ENCODE measurements around the gene INCENP.
A peak's percentile ranks its signal among the peaks of the same experiment; 100 is the strongest.

Gene INCENP

DNA sequence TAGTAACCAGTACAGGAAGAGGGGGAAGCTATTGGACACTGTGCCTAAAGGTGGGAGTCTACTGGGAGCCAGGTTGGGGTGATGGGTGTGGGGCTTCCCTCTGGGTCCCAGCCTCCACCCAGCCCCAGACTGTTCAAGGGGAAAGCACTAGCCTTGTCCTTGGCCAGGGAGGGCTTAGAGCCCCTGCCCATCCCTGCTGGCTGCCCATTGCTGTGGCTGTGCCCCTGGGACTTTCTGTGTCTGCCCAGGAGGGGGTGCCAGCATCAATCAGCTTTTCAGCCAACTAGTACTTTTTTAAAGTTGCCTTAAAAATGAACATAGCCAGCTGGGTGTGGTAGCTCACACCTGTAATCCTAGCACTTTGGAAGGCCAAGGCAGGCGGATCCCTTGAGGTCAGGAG is 19.9 kb downstream of the INCENP start:
- Histone ChIP-seq H3K4me3 (ENCODE audit: low read depth, low read length) (no peak overlapping the region), H3K4me1 (ENCODE audit: control insufficient read depth, insufficient read depth, low read length) (no peaks in the 10 kb centered on the region), H3K27ac (ENCODE audit: extremely low read depth, low read depth, low read length) (no peak overlapping the region), H3K36me3 (ENCODE audit: control insufficient read depth in 2 of 2, insufficient read depth in 1 of 2, low read length in 2 of 2) (peaks cover 0 to 100% of the 10 kb centered on the region in 2 experiments; a peak in 2 of 3 replicates), H3K9me3 (ENCODE audit: control insufficient read depth, insufficient read depth, low read depth, low read length) (no peaks in the 10 kb centered on the region)
- ChIA-PET POLR2A (interaction anchor here (0.7 kb wide), 1 partner anchor 236 kb away, joined by 4 read pairs; no protein-coding TSS in a partner anchor), CTCF (interaction anchor here (0.6 to 2.0 kb wide), 3 partner anchors 13 to 1312 kb away, joined by 3 to 5 read pairs (median 3); no protein-coding TSS in a partner anchor)
- TF ChIP-seq ZNF501 (tag by site-specific recombination; IDR thresholded peaks at IDR 0.05), result no peak
- TF ChIP-seq, protein P1, sequence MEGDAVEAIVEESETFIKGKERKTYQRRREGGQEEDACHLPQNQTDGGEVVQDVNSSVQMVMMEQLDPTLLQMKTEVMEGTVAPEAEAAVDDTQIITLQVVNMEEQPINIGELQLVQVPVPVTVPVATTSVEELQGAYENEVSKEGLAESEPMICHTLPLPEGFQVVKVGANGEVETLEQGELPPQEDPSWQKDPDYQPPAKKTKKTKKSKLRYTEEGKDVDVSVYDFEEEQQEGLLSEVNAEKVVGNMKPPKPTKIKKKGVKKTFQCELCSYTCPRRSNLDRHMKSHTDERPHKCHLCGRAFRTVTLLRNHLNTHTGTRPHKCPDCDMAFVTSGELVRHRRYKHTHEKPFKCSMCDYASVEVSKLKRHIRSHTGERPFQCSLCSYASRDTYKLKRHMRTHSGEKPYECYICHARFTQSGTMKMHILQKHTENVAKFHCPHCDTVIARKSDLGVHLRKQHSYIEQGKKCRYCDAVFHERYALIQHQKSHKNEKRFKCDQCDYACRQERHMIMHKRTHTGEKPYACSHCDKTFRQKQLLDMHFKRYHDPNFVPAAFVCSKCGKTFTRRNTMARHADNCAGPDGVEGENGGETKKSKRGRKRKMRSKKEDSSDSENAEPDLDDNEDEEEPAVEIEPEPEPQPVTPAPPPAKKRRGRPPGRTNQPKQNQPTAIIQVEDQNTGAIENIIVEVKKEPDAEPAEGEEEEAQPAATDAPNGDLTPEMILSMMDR (tag by site-specific recombination; IDR thresholded peaks at IDR 0.05), result 0 out of 2 replicates have a peak, but pooled peaks have one; percentile 7

DNA sequence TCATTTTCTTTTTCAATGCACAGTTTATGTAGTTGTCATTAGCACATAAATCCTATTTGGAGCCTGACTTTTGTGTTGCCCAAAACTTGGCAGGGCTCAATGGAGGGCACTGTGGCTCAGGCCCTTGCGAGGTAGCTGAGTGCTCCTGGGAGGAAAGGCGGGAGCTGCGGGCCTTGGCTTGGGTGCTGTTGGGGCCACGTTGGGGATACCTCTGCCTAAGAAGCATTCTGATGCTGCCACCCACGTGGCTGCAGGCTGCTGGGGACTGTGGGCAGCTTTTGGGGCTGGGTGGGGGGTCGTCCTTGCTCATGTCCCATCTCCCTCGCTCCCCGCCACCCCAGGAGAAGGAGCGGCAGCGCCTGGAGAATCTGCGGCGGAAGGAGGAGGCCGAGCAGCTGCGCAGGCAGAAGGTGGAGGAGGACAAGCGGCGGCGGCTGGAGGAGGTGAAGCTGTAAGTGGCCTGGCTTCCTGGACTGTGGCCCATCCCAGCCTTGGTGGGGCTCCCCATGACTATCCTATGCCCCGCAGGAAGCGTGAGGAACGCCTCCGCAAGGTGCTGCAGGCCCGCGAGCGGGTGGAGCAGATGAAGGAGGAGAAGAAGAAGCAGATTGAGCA is 20.9 kb downstream of the INCENP start:
- ChIA-PET POLR2A (no interaction called here), CTCF (interaction anchor here (0.7 to 2.0 kb wide), 3 partner anchors 10 to 14 kb away, joined by 3 to 5 read pairs (median 5); no protein-coding TSS in a partner anchor)
- no peaks in the 10 kb centered on the region for H3K4me1 ChIP-seq (ENCODE audit: control insufficient read depth, insufficient read depth, low read length)
- H3K36me3 ChIP-seq (ENCODE audit: control insufficient read depth in 2 of 2, insufficient read depth in 1 of 2, low read length in 2 of 2), result peaks cover 0 to 100% of the 10 kb centered on the region in 2 experiments; a peak in 2 of 3 replicates
- H3K27ac ChIP-seq (ENCODE audit: extremely low read depth, low read depth, low read length), result no peak overlapping the region
- H3K9me3 ChIP-seq (ENCODE audit: control insufficient read depth, insufficient read depth, low read depth, low read length), result no peaks in the 10 kb centered on the region
- TF ChIP-seq ZNF169 (tag by site-specific recombination; IDR thresholded peaks at IDR 0.05), result no peak
- TF ChIP-seq ZBTB7A (tag by site-specific recombination; IDR thresholded peaks at IDR 0.05; ENCODE audit: low read depth), result no peak
- no peak for TF ChIP-seq ZNF175 (tag by site-specific recombination; IDR thresholded peaks at IDR 0.05)
- TF ChIP-seq ZNF600 (tag by site-specific recombination; IDR thresholded peaks at IDR 0.05), result no peak
- TF ChIP-seq REPIN1 (tag by site-specific recombination; IDR thresholded peaks at IDR 0.05; ENCODE audit: low read depth), result no peak
- TF ChIP-seq ZNF571 (tag by site-specific recombination; IDR thresholded peaks at IDR 0.05), result no peak
- TF ChIP-seq, protein P2, sequence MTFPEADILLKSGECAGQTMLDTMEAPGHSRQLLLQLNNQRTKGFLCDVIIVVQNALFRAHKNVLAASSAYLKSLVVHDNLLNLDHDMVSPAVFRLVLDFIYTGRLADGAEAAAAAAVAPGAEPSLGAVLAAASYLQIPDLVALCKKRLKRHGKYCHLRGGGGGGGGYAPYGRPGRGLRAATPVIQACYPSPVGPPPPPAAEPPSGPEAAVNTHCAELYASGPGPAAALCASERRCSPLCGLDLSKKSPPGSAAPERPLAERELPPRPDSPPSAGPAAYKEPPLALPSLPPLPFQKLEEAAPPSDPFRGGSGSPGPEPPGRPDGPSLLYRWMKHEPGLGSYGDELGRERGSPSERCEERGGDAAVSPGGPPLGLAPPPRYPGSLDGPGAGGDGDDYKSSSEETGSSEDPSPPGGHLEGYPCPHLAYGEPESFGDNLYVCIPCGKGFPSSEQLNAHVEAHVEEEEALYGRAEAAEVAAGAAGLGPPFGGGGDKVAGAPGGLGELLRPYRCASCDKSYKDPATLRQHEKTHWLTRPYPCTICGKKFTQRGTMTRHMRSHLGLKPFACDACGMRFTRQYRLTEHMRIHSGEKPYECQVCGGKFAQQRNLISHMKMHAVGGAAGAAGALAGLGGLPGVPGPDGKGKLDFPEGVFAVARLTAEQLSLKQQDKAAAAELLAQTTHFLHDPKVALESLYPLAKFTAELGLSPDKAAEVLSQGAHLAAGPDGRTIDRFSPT (tag by site-specific recombination; IDR thresholded peaks at IDR 0.05), result no peak
- TF ChIP-seq SETDB1 (IDR thresholded peaks at IDR 0.05; ENCODE audit: insufficient read length, low read length), result no peak
- TF ChIP-seq GLI2 (tag by site-specific recombination; IDR thresholded peaks at IDR 0.05; ENCODE audit: borderline replicate concordance, low read depth), result no peak
- TF ChIP-seq ZNF501 (tag by site-specific recombination; IDR thresholded peaks at IDR 0.05), result no peak
- TF ChIP-seq ZNF341 (tag by site-specific recombination; IDR thresholded peaks at IDR 0.05; ENCODE audit: low read depth), result no peak
- no peak for TF ChIP-seq ZNF701 (tag by site-specific recombination; IDR thresholded peaks at IDR 0.05)
- no peak for TF ChIP-seq KLF16 (tag by site-specific recombination; IDR thresholded peaks at IDR 0.05)
- TF ChIP-seq ZNF157 (tag by site-specific recombination; IDR thresholded peaks at IDR 0.05), result no peak
- TF ChIP-seq, protein P3, sequence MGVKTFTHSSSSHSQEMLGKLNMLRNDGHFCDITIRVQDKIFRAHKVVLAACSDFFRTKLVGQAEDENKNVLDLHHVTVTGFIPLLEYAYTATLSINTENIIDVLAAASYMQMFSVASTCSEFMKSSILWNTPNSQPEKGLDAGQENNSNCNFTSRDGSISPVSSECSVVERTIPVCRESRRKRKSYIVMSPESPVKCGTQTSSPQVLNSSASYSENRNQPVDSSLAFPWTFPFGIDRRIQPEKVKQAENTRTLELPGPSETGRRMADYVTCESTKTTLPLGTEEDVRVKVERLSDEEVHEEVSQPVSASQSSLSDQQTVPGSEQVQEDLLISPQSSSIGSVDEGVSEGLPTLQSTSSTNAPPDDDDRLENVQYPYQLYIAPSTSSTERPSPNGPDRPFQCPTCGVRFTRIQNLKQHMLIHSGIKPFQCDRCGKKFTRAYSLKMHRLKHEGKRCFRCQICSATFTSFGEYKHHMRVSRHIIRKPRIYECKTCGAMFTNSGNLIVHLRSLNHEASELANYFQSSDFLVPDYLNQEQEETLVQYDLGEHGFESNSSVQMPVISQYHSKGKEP (tag by site-specific recombination; IDR thresholded peaks at IDR 0.05), result no peak
- TF ChIP-seq, protein P4, sequence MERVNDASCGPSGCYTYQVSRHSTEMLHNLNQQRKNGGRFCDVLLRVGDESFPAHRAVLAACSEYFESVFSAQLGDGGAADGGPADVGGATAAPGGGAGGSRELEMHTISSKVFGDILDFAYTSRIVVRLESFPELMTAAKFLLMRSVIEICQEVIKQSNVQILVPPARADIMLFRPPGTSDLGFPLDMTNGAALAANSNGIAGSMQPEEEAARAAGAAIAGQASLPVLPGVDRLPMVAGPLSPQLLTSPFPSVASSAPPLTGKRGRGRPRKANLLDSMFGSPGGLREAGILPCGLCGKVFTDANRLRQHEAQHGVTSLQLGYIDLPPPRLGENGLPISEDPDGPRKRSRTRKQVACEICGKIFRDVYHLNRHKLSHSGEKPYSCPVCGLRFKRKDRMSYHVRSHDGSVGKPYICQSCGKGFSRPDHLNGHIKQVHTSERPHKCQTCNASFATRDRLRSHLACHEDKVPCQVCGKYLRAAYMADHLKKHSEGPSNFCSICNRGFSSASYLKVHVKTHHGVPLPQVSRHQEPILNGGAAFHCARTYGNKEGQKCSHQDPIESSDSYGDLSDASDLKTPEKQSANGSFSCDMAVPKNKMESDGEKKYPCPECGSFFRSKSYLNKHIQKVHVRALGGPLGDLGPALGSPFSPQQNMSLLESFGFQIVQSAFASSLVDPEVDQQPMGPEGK (tag by site-specific recombination; IDR thresholded peaks at IDR 0.05), result no peak
- TF ChIP-seq, protein P5, sequence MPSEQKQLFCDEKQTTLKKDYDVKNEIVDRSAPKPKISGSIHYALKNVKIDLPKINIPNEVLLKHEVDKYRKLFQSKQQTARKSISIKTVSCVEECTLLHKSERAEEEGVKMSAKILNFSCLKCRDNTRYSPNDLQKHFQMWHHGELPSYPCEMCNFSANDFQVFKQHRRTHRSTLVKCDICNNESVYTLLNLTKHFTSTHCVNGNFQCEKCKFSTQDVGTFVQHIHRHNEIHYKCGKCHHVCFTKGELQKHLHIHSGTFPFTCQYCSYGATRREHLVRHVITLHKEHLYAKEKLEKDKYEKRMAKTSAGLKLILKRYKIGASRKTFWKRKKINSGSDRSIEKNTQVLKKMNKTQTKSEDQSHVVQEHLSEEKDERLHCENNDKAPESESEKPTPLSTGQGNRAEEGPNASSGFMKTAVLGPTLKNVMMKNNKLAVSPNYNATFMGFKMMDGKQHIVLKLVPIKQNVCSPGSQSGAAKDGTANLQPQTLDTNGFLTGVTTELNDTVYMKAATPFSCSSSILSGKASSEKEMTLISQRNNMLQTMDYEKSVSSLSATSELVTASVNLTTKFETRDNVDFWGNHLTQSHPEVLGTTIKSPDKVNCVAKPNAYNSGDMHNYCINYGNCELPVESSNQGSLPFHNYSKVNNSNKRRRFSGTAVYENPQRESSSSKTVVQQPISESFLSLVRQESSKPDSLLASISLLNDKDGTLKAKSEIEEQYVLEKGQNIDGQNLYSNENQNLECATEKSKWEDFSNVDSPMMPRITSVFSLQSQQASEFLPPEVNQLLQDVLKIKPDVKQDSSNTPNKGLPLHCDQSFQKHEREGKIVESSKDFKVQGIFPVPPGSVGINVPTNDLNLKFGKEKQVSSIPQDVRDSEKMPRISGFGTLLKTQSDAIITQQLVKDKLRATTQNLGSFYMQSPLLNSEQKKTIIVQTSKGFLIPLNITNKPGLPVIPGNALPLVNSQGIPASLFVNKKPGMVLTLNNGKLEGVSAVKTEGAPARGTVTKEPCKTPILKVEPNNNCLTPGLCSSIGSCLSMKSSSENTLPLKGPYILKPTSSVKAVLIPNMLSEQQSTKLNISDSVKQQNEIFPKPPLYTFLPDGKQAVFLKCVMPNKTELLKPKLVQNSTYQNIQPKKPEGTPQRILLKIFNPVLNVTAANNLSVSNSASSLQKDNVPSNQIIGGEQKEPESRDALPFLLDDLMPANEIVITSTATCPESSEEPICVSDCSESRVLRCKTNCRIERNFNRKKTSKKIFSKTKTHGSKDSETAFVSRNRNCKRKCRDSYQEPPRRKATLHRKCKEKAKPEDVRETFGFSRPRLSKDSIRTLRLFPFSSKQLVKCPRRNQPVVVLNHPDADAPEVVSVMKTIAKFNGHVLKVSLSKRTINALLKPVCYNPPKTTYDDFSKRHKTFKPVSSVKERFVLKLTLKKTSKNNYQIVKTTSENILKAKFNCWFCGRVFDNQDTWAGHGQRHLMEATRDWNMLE (tag by site-specific recombination; conservative IDR thresholded peaks at IDR 0.05; ENCODE audit: low read depth), result no peak
- H3K4me3 ChIP-seq (ENCODE audit: low read depth, low read length), result no peak overlapping the region
